ENCODE data around the gene RGS21. TPM values are rescaled to one million over a fixed set of nuclear protein-coding genes. Genes with fewer than 3 reads are reported as not detected.

RGS21 gene
- total RNA-seq, 1 experiment from 2014 or later: not detected

GRCh38 chr1:192351550-192351949 is 34.8 kb downstream of the RGS21 start:
- Histone ChIP-seq H3K4me1 (ENCODE audit: control insufficient read depth in 1 of 2, insufficient read depth in 2 of 2, low read length in 2 of 2) (no peaks in the 10 kb centered on the region), H3K9me2 (ENCODE audit: insufficient read depth) (no peaks in the 10 kb centered on the region), H3K9me3 (ENCODE audit: control insufficient read depth in 1 of 2, insufficient read depth in 1 of 2, low read depth in 1 of 2, low read length in 2 of 2) (no peaks in the 10 kb centered on the region), H3K79me2 (ENCODE audit: insufficient read depth, low read length) (no peaks in the 10 kb centered on the region), H4K20me1 (ENCODE audit: insufficient read depth) (no peaks in the 10 kb centered on the region), H3K27me3 (ENCODE audit: insufficient read depth, low read length) (no peaks in the 10 kb centered on the region), H3K4me2 (ENCODE audit: low read length) (no peak overlapping the region), H2AFZ (ENCODE audit: low read depth, low read length, poor library complexity, severe bottlenecking) (no peak overlapping the region), H3K36me3 (ENCODE audit: control insufficient read depth in 1 of 2, insufficient read depth in 2 of 2, low read length in 2 of 2) (no peaks in the 10 kb centered on the region), H3K4me3 (replicated peaks in 1 of 2; ENCODE audit: low read depth in 1 of 2, low read length in 2 of 2) (no peak overlapping the region), H3K27ac (ENCODE audit: low read depth, low read length) (no peak overlapping the region), H3K9ac (ENCODE audit: low read length) (no peak overlapping the region)
- intact Hi-C loops (cut with micrococcal nuclease): no loop called here
- ChIA-PET RAD21 (ENCODE audit: low non-redundant PET in 1 of 2, low total read pairs in 2 of 2, uncharacterized antibody in 2 of 2, unreplicated experiment in 2 of 2) (no interaction called here), CTCF (no interaction called here), POLR2A (no interaction called here)
- no TSS peak for BruUV-seq (replicated peaks)
- DNase-seq (ENCODE audit: low read depth, low spot score) (no peak), ATAC-seq (no peak)
- TF ChIP-seq, protein P1, sequence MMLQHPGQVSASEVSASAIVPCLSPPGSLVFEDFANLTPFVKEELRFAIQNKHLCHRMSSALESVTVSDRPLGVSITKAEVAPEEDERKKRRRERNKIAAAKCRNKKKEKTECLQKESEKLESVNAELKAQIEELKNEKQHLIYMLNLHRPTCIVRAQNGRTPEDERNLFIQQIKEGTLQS (IDR thresholded peaks at IDR 0.05): no peak
- TF ChIP-seq EZH2 (IDR thresholded peaks at IDR 0.05): no peak
- TF ChIP-seq, protein P2, sequence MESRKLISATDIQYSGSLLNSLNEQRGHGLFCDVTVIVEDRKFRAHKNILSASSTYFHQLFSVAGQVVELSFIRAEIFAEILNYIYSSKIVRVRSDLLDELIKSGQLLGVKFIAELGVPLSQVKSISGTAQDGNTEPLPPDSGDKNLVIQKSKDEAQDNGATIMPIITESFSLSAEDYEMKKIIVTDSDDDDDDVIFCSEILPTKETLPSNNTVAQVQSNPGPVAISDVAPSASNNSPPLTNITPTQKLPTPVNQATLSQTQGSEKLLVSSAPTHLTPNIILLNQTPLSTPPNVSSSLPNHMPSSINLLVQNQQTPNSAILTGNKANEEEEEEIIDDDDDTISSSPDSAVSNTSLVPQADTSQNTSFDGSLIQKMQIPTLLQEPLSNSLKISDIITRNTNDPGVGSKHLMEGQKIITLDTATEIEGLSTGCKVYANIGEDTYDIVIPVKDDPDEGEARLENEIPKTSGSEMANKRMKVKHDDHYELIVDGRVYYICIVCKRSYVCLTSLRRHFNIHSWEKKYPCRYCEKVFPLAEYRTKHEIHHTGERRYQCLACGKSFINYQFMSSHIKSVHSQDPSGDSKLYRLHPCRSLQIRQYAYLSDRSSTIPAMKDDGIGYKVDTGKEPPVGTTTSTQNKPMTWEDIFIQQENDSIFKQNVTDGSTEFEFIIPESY (IDR thresholded peaks at IDR 0.05; ENCODE audit: extremely low read depth, insufficient replicate concordance, low read length): no peak
- TF ChIP-seq TCF7L2 (IDR thresholded peaks at IDR 0.05; ENCODE audit: borderline replicate concordance, extremely low read depth, insufficient read depth, insufficient read length): no peak
- no peak for TF ChIP-seq SRF (IDR thresholded peaks at IDR 0.05; ENCODE audit: low read depth)
- TF ChIP-seq CBX3 (IDR thresholded peaks at IDR 0.05; ENCODE audit: low read depth): no peak
- no peak for TF ChIP-seq CTCF (IDR thresholded peaks at IDR 0.05 in 2 of 3, conservative IDR thresholded peaks at IDR 0.05 in 1 of 3; ENCODE audit: borderline replicate concordance in 1 of 3, insufficient read depth in 1 of 3, low read depth in 2 of 3, low read length in 2 of 3)
- TF ChIP-seq FOSL1 (IDR thresholded peaks at IDR 0.05; ENCODE audit: low read depth): no peak
- TF ChIP-seq ZFX (IDR thresholded peaks at IDR 0.05): no peak
- no peak for TF ChIP-seq JUND (IDR thresholded peaks at IDR 0.05)
